Spleen (tissue), 7 donors: ENCODE data around the gene PAXX.
A peak's percentile ranks its signal among the peaks of the same experiment; 100 is the strongest.

Experiments
- POLR2AphosphoS5 ChIP-seq, 3 donors: sonication (generic); formaldehyde crosslinking; IDR thresholded peaks; one replicate each; pipeline ENCODE4 v1.5.1; 2017; ENCODE audit warnings: antibody characterized with exemption in 3 of 3
- TF ChIP-seq, protein P1 (sequence below), 11 experiments: fragments of 200-600 bp in 7 of 11; fragments of 450-650 bp in 4 of 11; sonication (generic) in 4 of 11; IDR thresholded peaks in 8 of 11; conservative IDR thresholded peaks in 3 of 11; 1 replicate in 7 of 11; 2 replicates in 4 of 11; pipeline versions ENCODE4 v1.4.0 to v1.8.0; 2016 to 2021; ENCODE audit warnings: antibody characterized with exemption in 11 of 11, inconsistent platforms in 4 of 11, mild to moderate bottlenecking in 1 of 11
- donor health status: DM: no; HTN: no; CAD: no; lungs with moderate emphysema.
- donor health status: DM: no; HTN: no; CAD: no.
- donor health status: DM: no; HTN: no; CAD: no.

DNA sequence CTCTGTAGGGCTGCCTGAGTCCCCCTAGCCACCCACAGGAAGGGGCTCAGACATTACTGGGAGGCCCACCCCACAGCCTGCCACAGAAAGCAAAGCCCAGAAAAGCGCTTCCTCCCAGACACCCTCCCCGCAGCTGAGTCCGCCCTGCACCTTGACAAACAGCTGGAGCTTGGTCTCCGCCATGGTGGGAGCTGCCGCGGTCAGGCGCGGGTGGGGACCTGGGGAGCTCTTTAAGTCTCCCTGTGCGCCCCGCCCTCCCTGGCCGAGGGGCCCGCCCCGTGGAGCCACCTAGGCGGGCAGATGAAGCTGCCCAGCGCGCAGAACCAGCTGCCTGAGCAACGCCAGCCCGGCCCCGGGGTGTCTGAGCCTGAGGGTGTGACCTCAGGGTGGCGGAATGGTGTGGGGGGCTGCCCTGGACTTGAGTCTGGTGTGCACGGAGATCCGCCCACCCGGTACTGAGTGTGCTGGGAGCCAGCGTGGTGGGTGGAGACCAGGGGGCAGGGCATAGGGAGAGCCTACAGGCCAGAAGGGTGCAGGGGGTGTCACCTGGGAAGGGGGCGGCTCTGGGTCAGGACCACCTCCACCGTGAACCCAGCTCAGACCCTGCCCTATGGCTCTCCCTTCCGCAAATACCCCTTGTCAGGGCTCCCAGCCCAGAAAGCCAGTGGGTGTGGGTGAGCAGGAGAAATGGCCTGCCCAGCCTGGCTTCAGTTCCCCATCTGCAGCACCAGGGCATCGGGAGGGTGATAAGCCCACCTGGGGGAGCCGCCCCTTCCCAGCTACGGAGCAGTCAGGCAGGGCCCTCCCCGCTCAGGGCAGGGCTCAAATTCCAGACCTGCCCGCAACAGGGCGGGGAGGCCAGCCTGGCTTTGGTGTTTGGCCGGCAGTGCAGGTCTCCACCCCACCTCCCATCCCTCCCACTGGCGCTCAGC is 4.4 kb downstream of the PAXX start, which contains the start of gene CLIC3:
- TF ChIP-seq, protein P1, sequence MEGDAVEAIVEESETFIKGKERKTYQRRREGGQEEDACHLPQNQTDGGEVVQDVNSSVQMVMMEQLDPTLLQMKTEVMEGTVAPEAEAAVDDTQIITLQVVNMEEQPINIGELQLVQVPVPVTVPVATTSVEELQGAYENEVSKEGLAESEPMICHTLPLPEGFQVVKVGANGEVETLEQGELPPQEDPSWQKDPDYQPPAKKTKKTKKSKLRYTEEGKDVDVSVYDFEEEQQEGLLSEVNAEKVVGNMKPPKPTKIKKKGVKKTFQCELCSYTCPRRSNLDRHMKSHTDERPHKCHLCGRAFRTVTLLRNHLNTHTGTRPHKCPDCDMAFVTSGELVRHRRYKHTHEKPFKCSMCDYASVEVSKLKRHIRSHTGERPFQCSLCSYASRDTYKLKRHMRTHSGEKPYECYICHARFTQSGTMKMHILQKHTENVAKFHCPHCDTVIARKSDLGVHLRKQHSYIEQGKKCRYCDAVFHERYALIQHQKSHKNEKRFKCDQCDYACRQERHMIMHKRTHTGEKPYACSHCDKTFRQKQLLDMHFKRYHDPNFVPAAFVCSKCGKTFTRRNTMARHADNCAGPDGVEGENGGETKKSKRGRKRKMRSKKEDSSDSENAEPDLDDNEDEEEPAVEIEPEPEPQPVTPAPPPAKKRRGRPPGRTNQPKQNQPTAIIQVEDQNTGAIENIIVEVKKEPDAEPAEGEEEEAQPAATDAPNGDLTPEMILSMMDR (IDR thresholded peaks at IDR 0.05 in 8 of 11, conservative IDR thresholded peaks at IDR 0.05 in 3 of 11), result no peak
- peak; percentile 17 to 62 (median 44) for TF ChIP-seq POLR2AphosphoS5 (IDR thresholded peaks at IDR 0.05)
